Airway epithelial cell (primary cell): ENCODE results near the gene UCP3. TPM values are rescaled to one million over a fixed set of nuclear protein-coding genes. Genes with fewer than 3 reads are reported as not detected.

ENCODE experiments used
- total RNA-seq: library from RNA; depleted of rRNA; stranded (reverse); fragments of >200 nt; gene quantifications from 2 replicates; pipeline ENCODE4 v1.2.3, GENCODE V29; 2015

The UCP3 gene
- not detected in 2 replicates for total RNA-seq

GRCh38 chr11:74008373-74009229 lies at the start of gene UCP3:
Gene UCP3 (minus strand): TSS chr11:74009085. CDS start chr11:74007042, 2,043 bp downstream.

GRCh38 chr11:73982595-73982989 lies 26.3 kb downstream of the UCP3 start, which contains the start of gene UCP2:
Gene UCP2 (minus strand): TSS chr11:73982843. CDS start chr11:73978378, 4,465 bp downstream.

DNA sequence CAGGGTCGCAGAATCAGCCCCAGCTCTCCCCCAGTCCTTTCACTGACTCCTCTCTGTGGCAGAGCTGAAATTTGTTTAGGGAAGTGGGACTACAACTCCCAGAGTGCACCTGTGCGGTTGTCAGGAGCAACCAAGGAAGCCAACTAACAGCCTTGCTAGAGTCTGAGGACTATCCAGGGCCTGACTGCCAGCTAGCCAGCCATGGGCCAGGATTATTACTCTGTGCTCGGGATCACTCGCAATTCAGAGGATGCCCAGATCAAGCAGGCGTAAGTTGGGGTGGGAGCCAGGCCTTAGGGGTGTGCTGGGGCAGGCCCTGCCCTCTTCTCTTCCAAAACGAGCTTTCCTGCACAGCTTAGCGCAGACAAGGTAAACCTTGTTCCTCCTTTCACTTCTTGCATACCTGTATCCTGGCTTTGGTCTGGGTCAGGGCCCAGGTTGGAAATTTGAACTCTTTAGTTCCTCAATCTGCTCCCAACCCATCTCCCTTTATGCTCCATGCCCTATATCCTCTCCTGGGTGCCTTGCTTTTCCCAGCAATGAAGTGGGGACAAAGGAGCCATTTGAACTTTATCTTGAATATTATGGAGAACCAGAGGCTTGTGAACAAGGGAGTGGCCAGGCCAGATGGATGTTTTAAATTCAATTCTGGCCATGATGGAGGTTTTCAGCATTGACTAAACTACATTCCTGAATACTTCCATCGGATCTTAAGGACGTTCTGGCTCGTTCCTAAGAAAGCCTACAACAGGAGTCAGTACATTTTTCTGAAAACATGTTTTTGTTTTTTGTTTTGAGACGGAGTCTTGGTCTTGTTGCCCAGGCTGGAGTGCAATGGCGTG lies 57.8 kb downstream of the UCP3 start, which contains the start of gene DNAJB13:
DNAJB13 (plus strand) TSS at position 158 of the 842 bp plus-strand sequence; CDS start at position 202, 44 bp downstream.

Other genes starting within 250 kb of the UCP3 start
- 133 and 235 TPM in 2 replicates for gene RAB6A, start 248.0 kb downstream of the UCP3 start, total RNA-seq
- gene MRPL48, start 221.2 kb downstream of the UCP3 start, total RNA-seq, result 60.4 and 64.1 TPM in 2 replicates
- gene COA4, start 132.2 kb downstream of the UCP3 start, total RNA-seq, result 107 and 124 TPM in 2 replicates
- 10.9 and 16.5 TPM in 2 replicates for gene PAAF1, start 132.1 kb downstream of the UCP3 start, total RNA-seq
- gene DNAJB13, start 58.1 kb downstream of the UCP3 start, total RNA-seq, result 0.14 and 0.28 TPM in 2 replicates
- gene UCP2, start 26.2 kb downstream of the UCP3 start, total RNA-seq, result 36.2 and 39.6 TPM in 2 replicates
- 6.2 and 10.6 TPM in 2 replicates for gene C2CD3, start 161.9 kb upstream of the UCP3 start, total RNA-seq
- gene PPME1, start 162.2 kb upstream of the UCP3 start, total RNA-seq, result 42.0 and 44.9 TPM in 2 replicates